CD4-positive, alpha-beta T cell treated with Interleukin-4 for 4 hours (primary cell): Measurements from ENCODE around the gene CTPS2.

Source experiments
- DNase-seq: peaks from one replicate; pipeline ENCODE4 v3.0.0-alpha.2; 2020

The CTPS2 gene

DNA sequence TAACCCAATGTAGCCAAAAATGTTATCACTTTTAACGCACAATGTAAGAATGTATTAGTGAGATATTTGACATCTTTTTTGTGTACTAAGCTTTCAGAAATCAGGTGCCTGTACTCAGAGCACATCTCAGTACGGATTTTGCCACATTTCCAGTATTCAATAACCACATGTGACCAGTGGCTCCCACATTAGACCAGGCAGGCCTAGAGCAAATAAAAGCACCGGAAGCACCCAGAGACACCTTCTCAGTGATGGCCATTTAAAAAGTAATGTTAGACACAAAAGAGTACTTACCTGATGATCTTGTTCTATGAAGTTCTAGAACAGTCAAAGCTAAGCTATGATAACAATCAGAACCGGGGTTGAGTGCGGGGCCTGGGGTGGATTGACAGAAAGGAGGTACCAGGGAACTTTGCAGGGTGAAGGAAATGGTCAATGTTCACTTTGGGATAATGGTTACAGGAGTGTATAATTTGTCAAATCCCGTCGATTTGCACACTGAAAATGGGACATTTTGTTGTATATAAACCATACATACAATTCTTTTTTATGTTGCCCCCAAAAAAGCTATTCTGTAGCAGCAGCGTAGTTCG, 1.2 kb downstream of the CTPS2 start:
- no peak for DNase-seq

DNA sequence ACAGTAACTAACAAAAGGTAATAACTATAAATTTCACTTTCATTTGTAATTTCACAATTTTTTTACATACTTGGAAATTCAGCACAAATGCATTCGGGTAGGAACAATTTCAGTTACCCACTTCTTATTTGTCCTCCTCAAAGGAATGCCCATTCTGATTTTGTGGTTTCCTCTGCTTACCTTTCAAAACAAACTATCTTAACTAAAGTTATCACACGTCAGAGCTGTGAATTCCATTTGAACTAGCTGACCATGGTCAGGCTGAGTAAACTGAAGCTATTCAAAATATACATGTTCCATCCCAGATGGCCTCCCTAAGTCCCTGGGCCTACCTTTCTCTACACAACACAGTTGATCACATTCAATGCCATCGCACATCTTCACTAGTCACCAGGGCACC, 4.5 kb downstream of the CTPS2 start:
- no peak for DNase-seq

DNA sequence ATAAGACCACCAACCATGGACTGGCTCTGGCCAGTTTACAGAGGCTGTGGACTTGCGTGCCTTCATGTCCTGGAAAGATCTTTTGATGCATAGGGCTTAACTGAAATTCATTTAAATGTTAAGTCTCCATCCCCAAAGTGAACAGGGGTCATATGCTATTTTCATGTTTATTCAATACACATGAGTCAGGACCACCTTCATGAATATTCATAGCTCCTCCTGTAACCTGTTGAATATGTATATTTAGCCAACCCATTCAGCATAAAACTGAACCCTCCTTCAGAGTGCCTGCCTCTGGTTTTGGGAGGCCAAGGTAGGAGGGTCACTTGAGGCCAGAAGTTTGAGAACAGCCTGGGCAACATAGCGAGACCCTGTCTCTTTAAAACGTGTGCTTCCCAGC, 7.1 kb downstream of the CTPS2 start:
- no peak for DNase-seq

DNA sequence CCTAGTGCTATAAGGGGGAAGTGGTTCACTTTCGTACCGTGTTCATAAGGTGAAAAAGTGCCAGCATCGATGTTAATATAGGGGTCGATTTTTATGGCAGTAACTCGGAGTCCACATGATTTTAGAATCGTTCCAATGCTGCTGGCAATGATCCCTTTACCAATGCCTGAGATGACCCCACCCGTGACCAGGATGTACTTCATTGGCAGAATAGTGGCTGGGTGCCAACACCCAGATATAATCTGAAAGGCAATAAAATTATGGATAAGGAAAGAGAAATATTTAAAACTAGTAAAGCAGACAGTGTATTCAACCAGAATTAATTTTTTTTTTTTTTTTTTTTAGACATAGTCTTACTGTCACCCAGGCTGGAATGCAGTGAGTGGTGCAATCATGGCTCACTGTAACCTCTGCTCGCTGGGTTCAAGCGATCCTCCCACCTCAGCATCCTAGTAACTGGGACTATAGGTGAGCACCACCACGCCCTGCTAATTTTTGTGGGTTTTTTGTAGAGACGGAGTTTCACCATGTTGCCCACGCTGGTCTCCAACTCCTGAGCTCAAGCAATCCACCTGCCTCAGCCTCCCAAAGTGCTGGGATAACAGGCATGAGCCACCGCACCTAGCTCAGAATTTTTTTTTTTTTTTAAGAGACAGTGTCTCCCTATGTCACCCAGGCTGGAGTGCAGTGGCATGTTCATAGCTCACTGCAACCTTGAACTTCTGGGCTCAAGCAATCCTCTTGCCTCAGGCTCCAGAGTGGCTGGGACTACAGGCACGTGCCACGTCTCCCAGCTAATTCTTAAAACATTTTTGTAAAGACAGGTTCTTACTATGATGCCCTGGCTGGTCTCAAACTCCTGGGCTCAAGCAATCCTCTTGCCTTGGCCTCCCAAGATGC, 9.5 kb downstream of the CTPS2 start:
- no peak for DNase-seq

DNA sequence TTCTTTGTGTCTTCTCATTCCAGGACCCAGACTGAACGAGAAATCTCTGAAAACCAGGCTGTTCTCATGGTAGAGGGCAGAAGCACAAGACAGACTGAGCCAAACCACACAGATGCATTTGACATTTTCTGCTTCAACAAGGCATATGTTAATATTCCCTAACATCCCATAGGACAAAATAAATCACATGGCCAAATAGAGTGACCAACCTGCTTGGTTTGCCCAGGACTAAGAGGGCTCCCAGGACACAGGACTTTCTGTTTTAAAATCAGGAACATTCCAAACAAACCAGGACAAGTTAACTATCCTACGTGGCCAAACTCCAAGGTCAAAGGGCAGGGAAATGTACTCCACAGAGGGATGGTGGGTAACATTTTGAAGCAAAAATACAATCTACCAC, 11.7 kb downstream of the CTPS2 start:
- no peak for DNase-seq

DNA sequence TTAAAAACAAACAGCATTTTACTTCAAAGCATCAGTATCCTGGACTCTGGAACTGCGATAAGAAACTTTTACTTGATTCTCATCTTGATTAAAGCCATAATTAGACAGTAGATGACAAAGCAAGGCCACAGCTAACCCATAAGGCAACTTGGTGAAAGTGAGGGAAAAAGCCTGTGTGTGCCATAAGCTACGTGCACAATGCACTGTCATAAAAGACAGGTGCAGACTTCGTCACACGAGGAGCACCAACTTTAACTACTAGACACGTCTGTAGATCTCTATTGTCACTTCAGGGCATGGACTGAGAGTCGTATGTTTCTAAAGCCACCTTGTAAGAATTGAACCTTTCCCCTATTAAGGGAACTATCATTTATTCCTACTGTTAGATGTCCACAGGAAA, 13.1 kb downstream of the CTPS2 start:
- DNase-seq: no peak

DNA sequence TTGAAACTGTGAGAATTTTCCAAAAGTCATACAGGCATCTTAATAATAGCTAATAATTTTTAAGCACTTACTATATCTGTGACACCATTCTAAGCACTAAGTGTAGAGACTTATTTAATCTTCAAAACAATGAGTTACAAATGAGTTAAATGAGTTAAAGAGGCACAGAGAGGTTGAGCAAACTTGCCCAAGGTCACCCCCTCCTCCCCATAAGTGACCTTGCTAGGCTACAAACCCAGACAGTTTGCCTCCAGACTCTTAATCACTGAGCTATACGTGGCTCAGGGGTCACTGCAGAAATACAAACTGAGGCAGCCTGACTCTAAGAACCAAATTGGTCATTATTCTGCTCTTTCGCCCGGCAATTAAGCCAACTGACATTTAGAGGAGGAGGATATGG, 15.5 kb downstream of the CTPS2 start:
- DNase-seq: no peak

DNA sequence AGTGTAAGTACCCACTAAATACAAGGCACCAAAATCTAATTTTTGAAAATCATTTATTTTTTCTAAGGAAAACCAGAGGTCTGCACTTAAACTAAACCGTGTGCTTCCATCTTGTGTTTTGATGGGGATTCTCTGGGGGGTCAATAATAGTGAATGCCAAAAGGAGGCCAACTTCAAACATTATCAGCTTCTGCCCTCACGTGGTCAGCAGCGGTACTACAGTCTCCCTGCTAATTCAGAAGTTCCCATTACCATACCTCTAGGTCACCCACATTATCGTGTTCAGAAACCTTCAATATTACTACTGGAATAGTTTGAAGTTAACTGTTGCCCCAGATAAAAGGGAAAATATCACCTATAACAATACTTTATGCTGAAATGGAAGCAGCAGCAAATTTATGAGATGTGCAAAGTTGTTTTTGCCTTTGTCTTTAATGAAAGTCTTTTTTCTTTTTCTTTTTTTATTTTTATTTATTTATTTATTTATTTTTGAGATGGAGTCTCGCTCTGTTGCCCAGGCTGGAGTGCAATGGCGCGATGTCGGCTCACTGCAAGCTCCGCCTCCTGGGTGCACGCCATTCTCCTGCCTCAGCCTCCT, 17.3 kb downstream of the CTPS2 start:
- peak; percentile 48 for DNase-seq

DNA sequence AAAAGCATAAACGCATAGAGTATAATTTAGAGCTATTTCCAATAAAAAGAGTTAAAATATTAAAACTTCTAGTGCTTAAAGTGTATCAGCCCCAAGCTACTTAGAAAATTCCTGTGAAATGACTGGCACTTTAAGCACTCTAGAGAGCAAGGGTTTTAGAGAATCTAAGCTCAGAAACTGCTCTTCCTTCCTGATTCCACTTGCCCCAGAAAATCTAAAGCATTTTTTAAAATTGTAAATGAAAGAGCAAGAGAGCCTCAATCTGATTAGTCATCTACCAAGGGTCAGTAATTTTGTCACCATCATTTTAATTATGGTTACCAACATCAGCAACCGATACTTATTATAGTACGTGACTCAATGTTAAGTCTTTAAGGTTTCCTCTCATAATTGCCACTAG, 25.0 kb downstream of the CTPS2 start:
- no peak for DNase-seq

DNA sequence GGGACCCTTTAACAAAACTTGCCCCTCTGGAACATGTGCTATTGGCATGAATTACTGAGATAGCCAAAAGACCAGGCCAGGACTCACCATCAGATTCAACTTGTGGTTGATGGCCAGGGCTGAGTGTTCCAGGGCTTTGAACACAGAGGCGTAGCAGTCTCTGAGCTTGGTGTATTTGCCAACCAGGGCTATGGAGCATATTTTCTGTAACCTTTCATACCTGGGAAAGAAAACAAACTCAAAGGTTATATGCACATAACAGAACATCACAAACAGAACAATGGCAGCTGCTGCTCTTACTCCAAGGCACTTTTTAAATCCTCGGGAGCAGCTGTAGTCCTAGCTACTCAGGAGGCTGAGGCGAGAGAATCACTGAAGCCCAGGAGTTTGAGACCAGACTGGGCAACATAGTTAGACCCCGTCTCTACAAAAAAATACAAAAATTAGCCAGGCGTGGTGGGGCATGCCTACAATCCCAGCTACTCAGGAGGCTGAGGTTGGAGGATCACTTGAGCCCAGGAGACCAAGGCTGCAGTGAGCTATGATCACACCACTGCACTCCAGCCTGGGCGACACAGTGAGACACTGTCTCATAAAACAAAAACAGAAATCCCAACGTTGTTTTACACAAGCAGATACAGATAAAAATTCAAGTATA, 29.3 kb downstream of the CTPS2 start:
- no peak for DNase-seq

DNA sequence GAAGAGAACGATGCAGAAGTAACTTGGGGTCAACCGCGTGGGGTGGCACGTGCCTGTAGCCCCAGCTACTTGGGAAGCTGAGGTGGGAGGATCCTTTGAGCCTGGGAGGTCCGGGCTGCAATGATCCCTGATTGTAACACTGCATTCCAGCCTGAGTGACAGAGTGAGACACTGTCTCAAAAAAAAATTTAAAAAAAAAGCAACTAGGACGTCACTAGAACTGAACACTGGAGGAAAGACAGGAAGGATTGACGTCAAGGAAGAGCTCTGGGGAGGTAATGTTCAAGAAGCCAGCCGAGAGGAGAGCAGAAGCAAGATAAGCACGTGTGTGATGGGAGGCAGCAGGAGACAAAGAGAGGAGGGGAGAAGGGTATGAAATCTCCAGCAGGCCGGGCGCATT, 33.8 kb downstream of the CTPS2 start:
- no peak for DNase-seq

DNA sequence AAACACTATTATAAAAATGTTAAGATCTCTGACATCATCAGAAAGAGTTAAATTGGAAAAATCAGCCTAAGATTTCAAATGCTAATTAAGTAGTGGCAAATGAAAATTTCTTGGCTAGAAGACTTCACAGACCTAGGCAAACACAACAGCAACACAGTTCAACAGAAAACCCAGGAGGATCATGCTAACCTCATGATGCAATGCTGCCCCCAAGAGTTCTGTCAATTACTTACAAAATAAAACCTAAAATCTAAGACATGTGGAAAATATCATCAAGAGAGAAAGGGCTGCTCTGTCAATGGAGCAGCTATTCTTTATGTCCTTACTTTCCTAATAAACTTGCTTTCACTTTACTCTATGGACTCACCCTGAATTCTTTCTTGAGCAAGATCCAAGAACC, 41.5 kb downstream of the CTPS2 start:
- peak; percentile 8 for DNase-seq

DNA sequence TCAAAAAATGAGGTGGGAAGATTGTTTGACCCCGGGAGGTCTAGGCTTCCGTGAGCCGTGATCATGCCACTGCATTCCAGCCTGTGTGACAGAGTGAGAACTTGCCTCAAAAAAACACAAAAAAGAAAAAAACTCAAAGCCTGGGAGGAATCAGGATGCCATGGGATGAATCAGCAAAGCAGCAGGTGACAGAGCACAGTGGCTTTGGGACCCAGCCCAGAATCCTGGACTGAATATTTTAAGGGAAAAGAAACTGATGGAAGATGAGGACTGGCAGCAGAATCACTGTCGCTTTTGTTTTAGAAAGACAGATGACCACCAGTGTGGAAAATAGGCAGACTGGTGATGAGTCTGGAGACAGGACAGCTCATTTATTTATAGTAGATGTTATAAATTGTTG, 45.9 kb downstream of the CTPS2 start:
- no peak for DNase-seq

DNA sequence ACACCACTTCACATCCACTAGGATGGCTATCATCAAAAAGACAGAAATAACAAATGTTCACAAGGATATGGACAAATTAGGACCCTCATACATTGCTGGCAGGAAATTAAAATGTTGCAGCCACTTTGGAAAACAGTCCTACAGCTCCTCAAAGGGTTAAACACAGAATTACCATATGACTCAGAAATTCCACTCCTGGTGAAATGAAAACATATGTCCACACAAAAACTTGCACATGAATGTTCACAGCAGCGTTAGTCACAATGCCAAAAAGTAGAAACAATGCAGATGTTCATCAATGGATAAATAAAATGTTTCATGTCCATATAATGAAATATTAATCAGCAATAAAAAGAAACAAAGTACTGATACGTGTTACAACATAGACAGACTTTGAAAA, 47.4 kb downstream of the CTPS2 start:
- no peak for DNase-seq

DNA sequence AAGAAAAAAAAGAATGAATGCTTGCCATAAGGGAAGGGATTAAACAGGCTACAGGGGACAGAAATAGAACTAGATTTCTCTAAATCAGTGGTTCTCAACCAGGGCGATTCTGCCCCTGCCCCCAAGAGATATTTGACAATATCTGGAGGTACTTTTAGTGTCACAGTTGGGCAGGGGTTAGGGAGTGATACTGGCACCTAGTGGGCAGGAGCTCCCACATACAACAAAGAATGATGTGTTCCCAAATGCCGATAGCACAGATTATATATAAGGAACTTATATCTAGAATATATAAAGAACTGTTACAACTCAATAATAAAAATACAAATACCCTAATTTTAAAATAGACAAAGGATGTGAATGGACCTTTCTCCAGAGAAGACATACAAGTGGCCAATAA, 47.8 kb downstream of the CTPS2 start:
- DNase-seq: no peak

DNA sequence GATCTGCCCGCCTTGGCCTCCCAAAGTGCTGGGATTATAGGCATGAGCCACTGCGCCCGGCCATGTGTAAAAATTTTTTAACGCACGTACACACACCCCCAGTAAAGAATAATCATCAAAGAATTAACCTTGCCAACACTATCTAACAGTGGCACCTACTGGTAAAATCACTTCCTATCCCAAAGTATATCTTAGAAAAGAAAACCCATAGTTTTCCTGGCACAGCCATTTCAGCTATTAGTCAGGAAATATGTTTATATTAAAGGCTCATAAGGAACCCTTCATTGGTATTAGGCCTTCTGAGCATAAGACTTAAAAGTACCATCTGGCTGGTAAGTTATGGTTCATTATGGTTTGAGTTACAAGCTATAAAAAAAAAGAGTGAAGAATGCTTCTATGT, 48.4 kb downstream of the CTPS2 start:
- DNase-seq: no peak

DNA sequence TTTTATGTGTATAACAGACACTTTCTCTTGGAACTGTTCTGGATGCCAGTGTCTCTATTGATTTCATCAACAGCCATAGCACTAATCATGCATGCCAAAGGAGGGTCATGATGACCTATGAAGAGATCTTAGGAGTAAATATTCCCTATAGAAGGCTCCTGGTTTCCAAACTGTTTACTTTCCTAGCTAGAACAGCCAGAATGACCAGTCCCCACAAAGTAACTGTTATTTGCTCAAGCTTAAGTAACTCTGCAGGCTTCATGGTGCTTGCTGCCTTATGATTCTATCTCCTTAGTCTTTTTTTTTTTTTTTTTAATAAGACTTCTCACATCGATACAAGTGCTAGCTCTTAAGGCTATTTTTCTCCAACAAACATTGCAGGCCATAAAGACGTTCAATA, 50.1 kb downstream of the CTPS2 start:
- no peak for DNase-seq

DNA sequence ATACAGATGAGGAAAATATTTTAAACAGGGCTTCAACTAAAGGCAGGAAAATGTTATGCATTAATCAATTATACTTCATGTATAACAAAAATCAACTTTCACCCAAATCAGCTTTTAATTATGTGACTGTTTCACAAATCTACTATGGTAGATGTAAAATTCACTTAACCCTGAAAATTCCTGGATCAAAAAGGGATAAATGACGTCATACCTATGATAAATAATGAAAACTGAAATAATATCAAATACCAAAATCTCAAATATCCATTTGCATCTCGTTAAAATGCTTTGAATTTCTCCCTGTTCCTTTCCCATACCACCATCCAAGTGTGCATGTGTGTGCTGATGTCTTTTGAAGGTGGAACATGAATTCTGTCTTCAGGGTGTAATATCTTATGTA, 51.0 kb downstream of the CTPS2 start:
- no peak for DNase-seq

DNA sequence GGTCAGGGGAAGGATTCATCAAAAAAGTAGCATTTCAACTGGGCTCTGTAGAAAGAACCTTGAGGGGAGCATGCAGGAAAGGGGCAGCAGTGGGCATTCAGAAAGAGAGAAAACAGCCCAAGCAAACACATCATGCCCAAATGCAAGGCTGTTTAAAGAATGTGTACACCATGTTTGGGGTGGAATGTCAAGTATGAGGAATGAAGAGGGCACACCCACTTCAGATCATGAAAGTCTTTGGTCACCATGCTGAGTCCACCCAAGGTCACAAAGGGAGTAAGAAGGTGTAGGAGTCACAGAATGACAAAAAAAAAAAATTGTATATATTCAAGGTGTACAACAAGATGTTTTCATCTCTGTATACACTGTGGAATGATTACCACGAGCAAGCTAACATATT, 53.1 kb downstream of the CTPS2 start:
- no peak for DNase-seq

DNA sequence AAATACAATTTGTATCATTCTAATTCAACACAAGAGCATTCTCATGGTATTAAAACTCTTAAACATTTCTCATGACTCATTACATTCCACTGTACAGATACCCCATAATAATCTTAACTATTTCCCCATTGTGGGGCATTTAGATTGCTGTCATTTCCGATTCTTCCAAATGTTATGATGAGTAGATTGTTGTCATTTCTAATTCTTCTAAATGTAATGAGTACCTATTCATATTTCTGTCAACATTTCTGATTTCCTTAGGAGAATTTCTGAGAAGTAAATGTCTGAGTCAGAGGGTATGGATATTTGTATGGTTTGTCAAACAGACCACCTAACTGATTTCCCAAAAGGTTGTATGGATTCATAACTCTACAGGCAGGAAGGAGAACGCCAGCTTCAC, 54.2 kb downstream of the CTPS2 start:
- DNase-seq: no peak

DNA sequence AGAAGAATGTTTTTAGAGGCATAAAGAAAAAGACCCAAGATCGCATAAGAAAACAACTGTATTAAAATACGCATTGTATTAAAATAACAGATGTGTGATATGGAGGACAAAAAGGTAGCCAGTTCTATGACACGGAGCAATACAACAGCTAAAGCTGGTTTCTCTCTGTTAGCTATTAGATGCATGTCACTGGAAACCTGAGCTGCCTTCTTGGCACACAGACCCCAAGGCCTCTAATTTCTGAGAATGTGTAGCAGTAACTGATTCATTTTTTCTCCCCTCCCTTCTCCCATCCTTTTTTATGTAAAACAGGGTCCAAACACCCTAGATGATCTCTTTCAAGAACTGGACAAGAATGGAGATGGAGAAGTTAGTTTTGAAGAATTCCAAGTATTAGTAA, 58.4 kb downstream of the CTPS2 start:
- DNase-seq: no peak

DNA sequence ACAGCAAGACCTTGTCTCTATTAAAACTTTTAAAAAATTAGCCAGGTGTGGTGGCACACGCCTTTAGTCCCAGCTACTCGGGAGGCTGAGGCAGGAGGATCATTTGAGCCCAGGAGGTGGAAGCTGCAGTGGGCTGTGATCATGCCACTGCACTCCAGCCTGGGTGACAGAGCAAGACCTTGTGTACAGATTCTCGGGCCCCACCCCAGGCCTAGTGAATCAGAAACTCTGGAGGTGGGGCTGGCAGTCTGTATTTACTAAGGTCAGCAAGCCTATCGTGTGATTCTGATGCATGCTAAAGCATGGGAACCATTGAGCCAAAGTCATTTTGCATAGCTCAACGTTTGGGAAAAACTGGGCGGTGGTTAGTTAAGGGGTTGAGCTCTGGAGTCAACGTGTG, 59.0 kb downstream of the CTPS2 start:
- DNase-seq: no peak

DNA sequence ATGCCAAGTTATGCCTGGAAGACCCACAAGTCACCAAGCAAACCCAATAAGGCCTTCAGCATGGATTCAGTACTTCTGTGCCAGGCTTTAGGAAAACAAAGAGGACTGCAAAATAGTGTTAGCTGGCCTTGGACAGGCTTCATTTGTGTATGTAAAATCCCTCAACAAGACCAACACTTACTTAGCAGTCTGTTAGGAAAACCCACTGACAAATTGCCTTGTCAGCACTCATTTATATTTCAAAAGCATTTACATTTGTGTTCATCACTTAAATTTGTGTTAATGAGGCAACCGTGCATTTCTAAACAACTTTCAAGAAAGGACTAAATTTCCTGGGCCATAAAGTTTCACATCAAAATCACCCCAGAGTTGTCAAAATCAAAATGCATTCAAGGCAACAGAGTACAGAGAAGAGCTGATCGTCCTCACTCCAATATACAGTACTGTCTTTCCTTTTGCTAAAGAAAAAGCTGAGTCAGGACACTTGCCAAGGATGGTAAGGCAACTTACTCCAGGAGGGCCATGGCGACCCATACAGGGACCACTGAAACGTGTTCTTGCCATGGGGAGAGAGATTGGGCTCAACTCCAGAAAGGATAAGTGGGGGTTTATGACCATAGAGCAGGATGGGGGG, 61.0 kb downstream of the CTPS2 start:
- no peak for DNase-seq
